GM19438 (cell line): ENCODE measurements around the gene GOLT1B.

Source experiments
- ATAC-seq: cut with Tn5 transposase; IDR thresholded peaks from one replicate; pipeline ENCODE4 v1.9.1; 2021; ENCODE audit warnings: low read depth; ENCODE audit not compliant: unreplicated experiment

GOLT1B gene

GRCh38 chr12:21521541-21521940 lies 20.0 kb downstream of the GOLT1B start:
- no peak for ATAC-seq

DNA sequence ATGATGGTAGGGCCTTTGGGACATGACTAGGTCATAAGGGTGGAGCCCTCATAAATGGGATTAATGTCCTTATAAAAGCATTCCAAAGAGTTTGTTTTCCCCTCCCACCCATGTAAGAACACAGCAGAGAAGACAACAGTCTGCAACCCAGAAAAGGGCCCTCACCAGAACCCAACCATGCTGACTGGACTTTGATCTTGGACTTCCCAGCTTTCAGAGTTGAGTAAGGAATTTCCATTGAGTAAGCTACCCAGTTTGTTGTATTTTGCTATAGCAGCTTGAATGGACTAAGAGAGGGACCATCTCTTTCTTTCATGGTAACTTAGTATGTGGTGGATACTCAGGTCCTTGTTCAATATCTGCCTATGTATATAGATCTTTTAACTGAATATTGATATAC lies 21.6 kb downstream of the GOLT1B start:
- ATAC-seq = no peak

DNA sequence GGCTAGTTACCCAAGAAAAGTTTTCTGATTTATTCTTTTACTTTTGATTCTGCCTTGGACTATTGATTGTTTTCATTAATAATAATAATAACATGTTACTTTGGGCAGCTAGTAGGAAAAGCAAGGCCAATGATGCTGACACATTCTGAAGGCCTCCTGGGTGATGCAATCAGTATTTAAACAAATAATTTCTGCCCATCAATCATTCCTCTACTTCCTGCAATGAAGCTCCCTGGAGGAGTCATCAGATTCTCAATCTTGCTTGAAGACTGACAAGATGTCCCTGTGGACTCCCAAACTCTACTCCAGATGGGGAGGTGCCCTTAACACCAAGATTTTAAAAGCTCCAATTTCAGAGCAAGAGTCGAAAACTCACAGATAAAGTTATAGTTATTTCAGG lies 24.5 kb downstream of the GOLT1B start, which contains the start of gene SPX:
SPX (plus strand) TSS at position 244 of the 400 bp plus-strand sequence. CDS start 177 bp downstream, outside the sequence.
- no peak for ATAC-seq

- no peak for ATAC-seq
Observed at GRCh38 chr12:21526721-21527345, 25.2 kb downstream of the GOLT1B start.

DNA sequence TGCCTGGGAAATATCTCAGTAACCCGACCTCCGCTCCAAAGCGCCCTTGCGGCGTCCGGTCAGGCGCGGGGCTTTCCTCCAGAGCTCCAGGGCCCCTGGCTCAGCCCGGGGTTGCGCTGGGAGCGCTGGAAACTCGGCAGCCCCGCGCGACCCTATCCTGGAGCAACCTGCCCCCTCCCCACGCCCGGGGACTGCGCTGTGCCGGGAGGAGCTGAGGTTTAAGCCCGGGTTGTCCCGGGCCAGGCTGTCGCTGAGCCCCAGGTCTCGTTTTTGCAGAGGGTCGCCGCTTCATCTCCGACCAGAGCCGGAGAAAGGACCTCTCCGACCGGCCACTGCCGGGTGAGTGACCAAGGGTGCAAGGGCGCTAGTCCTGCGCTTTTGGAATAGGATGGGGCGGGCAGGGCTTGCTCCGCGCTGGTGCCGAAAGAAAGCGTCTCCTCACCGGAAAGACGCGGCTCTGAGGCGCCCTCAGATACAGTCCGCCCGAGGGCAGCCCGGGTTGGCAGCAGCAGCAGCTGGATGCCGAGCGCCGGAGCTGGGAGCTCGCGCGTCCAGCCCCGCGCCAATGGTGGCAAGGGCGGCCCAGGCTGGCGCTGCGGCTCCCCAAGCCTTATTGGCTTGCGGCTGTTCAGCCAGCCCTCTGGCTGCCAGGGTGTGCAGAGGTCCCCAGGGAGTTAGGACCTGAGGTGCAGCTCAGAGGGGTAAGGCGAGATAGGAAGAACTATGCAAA lies 26.0 kb downstream of the GOLT1B start:
- ATAC-seq = peak; percentile 86

DNA sequence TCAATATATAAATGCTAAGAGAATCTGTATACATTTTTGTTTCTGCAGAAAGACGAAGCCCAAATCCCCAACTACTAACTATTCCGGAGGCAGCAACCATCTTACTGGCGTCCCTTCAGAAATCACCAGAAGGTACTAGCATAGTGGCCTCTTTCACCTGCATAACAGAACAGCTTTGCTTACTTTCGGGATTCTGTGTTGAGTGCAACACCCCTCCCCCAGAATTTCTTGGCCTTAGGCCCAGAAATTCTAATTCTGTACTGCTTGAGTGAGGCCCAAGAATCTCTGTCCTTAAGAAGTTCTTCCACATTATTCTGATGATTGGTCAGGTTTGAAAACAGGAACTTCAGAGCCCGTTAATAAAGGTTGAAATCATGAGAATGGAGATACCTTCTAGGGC lies 27.4 kb downstream of the GOLT1B start:
- ATAC-seq = no peak

DNA sequence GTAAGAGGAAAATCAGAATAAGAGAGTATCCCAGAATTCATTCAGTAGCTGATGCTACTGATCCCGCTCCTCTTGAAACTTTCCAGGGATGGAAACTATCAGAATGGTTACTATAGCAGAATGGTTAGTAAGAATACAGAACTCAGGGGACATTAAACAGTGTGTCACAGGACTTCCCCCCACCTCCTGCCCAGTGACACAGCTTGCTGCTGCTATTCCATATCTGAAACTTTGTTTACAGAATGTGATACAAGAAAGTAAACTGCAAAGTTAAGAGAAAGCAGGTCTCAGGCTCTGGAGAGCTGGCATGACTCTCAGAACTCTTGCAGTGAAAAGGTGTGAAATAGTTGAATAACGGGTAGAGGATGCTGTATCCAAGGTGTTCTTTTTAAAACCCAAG lies 27.9 kb downstream of the GOLT1B start:
- ATAC-seq = no peak

- ATAC-seq = no peak
Observed at GRCh38 chr12:21538061-21538653, 36.6 kb downstream of the GOLT1B start.

DNA sequence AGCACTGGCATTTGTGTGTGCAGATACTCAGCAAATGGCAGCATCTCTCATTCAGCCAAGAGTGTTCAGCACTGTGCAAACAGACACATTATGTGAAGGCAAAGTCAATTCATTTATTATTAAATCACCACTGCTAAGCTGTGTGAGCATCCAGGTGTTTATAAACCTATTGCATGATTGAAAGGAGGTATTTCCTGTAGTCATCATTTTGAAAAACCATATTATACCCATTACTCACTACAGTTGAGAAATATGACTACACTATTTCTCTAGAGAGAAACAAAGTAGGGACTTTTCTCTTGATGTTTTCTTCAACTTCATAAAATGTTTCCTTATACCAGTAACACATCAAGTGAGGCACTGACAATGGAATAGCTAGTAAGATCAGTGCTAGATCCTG lies 38.2 kb downstream of the GOLT1B start:
- no peak for ATAC-seq

DNA sequence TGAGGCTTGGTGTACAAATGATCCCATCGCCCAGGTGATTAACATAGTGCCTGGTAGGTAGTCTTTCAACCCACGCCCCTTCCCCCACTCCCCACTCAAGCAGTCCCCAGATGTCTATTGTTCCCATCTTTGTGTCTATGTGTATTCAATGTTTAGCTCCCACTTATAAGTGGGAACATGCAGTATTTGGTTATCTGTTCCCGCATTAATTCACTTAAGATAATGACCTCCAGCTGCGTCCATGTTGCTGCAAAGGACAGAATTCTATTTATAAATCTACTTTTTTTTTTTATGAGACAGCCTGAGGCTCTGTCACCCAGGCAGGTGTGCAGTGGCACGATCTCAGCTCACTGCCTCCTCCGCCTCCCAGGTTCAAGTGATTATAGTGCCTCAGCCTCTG lies 40.2 kb downstream of the GOLT1B start:
- ATAC-seq = no peak

DNA sequence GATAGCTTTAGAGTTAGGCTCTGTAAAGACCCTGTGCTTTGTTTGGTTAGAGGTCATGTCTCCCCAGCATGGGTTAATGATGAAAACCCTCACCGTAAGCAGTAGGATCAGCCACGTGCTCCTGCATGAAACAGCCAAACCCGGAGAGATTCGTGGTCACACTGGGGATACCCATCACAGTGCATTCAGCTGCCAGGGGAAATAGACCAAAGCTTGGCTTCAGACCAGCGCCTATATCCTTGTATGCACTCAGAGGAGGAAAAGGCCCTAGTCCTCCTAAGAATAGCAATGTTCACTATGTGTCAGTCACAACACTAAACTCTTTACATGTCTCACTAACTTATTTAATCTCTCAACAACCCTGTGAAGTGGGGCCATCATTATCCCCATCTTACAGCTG lies 40.8 kb downstream of the GOLT1B start:
- no peak for ATAC-seq

GRCh38 chr12:21543151-21543550 lies 41.6 kb downstream of the GOLT1B start:
- no peak for ATAC-seq

DNA sequence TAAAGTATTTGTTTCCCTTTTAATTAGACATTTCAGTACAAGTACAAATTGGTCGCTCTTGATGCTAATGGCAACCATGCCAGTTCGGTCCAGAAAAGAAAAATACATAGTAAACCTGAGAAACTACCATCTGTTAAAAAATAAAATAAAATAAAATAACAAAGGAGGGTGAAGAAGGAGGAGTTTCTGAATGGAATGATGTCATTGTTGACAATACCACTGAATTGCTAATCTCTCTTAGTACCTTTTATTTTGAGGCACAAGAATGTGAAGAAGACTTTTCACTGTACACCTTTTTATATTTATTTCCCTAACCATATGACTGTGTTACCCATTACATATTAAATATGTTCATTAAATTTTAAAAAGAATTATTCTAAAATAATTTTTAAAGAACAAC lies 44.0 kb downstream of the GOLT1B start:
- no peak for ATAC-seq

- ATAC-seq = no peak
Observed at GRCh38 chr12:21546716-21547115, 45.1 kb downstream of the GOLT1B start.

GRCh38 chr12:21547437-21547836 lies 45.8 kb downstream of the GOLT1B start:
- no peak for ATAC-seq

DNA sequence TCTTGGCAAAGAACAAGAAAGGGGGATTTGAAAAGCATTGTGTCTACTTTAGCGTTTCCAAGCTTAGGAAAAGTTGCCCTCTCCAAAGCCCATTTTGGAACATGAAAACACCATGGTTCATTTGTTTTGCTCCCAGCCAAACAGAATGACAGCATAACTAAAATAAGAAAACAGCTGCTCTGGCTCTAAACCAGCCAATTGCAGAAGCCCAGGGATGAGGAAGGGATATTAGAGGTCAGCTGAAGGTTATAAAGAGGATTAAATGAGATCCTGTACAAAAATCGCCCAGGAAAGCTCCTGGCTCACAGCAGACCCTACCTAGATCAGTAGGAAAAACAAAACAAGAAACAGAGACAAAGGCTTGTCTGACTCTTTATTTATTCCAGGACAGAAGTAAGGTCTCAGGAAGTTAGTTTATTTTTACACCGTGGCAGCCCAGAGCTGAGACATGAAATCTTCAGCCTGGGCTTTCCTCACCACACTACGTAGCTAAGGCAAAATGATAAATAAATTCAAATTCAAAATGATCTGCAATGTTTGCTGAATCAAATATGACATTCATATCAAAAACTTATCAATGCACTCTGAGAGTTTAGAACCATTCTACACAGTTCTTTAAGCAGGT lies 50.4 kb downstream of the GOLT1B start:
- ATAC-seq = no peak

DNA sequence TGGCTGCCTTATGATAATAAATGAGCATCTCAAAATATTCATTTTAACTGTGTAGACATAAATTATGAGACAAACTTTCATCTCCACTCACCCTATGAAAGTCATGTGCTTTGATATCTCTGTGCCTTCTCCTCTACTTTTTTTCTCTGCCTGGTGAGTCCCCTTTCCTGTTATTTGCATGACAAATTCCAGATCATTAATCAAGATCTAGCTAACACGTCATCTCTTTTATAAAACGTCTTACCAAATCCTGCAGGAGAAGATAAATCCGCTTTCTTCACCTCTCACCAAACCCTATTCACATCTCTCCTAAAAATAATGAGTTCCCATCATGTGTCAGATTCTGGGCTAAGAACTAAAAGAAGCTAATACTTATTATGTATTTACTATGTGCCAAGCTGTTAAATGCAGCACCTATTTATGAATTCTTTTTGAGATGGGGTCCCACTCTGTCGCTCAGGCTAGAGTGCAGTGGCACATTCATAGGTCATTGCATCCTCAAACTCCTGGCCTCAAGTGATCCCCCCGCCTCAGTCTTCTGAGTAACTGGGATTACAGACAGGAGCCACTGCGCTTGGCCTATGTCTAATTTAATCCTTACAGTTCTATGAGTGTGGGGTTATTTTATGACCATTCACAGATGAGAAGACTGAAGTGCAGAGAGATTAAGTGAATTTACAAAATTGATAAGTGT lies 51.2 kb downstream of the GOLT1B start:
- no peak for ATAC-seq

GRCh38 chr12:21553329-21553675 lies 51.7 kb downstream of the GOLT1B start:
- no peak for ATAC-seq

GRCh38 chr12:21558100-21558679 lies 56.6 kb downstream of the GOLT1B start:
- ATAC-seq = no peak

DNA sequence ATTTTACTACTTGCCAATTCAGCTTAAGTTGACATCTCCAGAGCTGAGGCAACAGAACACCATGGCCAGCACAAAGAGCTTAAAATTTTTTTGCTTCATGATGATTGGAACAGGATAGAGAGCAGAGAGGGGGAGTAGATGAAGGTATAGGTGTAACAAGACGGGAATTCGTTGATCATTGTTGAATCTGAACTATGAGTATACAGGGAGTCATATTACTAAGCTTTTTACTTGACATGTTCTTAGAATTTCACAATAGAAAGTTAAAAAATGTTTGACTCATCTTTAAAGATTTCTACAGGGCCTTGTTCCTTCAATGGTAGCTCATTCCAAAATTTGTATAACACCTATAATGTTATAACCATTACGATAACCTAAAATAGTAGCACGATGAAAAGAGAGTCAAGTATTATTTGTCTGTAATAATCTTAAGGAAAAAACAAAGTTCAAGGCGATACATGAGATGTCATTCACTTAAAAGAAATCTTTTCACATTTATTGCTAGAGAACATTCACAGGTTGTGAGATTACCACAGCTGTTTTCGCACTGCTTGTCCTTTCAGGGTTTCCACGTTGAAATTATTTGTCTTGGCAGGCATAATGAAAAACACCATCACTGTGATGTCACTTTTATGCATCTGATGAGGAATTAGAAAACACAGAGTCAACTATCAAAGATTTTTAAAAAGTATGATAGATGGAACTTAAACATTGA lies 58.4 kb downstream of the GOLT1B start:
- no peak for ATAC-seq
